Measurements from ENCODE around the gene PRUNE2.

PRUNE2 gene

DNA sequence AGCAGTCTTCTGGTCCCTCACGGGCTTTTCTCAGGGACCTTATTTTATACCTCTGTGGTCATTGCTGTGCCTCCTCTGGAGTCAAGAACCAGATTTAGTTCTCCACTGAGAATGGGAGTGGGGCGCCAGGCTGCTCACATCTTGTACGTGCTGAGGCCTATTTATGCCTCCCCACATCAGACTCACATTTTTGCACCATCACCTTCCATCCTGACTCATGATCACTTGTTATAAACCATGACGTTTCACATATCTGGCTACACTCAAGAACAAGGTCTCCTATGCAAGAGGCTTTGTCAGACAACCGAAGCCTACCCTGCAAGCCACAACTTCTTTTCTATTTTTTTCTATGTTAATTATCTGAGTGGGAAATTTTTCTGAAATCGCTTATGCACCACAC is 10.7 kb downstream of the PRUNE2 start:
- peaks cover 0 to 100% (median 34%) of the 10 kb centered on the region in 4 donors for H3K4me1 ChIP-seq
- no peak for TF ChIP-seq CTCF (IDR thresholded peaks at IDR 0.05)

GRCh38 chr9:76894198-76894597 is 11.7 kb downstream of the PRUNE2 start:
- Histone ChIP-seq H3K36me3 (peaks cover 0 to 10% (median 6%) of the 10 kb centered on the region in 3 donors), H3K9me3 (no peaks in the 10 kb centered on the region), H3K27me3 (no peaks in the 10 kb centered on the region), H3K27ac (peak overlapping the region; percentile 82 to 86), H3K4me3 (no peak overlapping the region), H3K4me1 (peaks cover 0 to 99% (median 29%) of the 10 kb centered on the region in 4 donors)
- TF ChIP-seq CTCF (IDR thresholded peaks at IDR 0.05) = no peak
- intact Hi-C loops (cut with DNase I; ENCODE audit: low total_unique reads) = no loop called here
- no peak for DNase-seq

More for the DNA sequence above, 10.7 kb downstream of the PRUNE2 start:
- H3K27me3 ChIP-seq = no peaks in the 10 kb centered on the region
- H3K4me3 ChIP-seq = no peak overlapping the region
- peaks cover 0 to 10% (median 6%) of the 10 kb centered on the region in 3 donors for H3K36me3 ChIP-seq
- no peaks in the 10 kb centered on the region for H3K9me3 ChIP-seq
- peak in 1 of 2 donors; percentile 78 for DNase-seq
- peak overlapping the region; percentile 82 to 86 for H3K27ac ChIP-seq
- intact Hi-C loops (cut with DNase I; ENCODE audit: low total_unique reads) = no loop called here

GRCh38 chr9:76893395-76893932 is 12.4 kb downstream of the PRUNE2 start:
- DNase-seq = peak; percentile 58 to 86
- intact Hi-C loops (cut with DNase I; ENCODE audit: low total_unique reads) = no loop called here
- Histone ChIP-seq H3K4me3 (no peak overlapping the region), H3K36me3 (peaks cover 0 to 10% (median 6%) of the 10 kb centered on the region in 3 donors), H3K9me3 (no peaks in the 10 kb centered on the region), H3K27ac (peak overlapping the region; percentile 82 to 86), H3K4me1 (peaks cover 0 to 99% (median 28%) of the 10 kb centered on the region in 4 donors), H3K27me3 (no peaks in the 10 kb centered on the region)
- TF ChIP-seq CTCF (IDR thresholded peaks at IDR 0.05) = no peak

- peak overlapping the region; percentile 82 to 86 for H3K27ac ChIP-seq
- H3K4me1 ChIP-seq = peaks cover 0 to 99% (median 22%) of the 10 kb centered on the region in 4 donors
- TF ChIP-seq CTCF (IDR thresholded peaks at IDR 0.05) = no peak
- no peak overlapping the region for H3K4me3 ChIP-seq
- no peak for DNase-seq
- H3K9me3 ChIP-seq = no peaks in the 10 kb centered on the region
- no peaks in the 10 kb centered on the region for H3K27me3 ChIP-seq
- H3K36me3 ChIP-seq = peaks cover 0 to 10% (median 6%) of the 10 kb centered on the region in 3 donors
- intact Hi-C loops (cut with DNase I; ENCODE audit: low total_unique reads) = no loop called here
Measured at GRCh38 chr9:76891874-76892273, 14.0 kb downstream of the PRUNE2 start.

GRCh38 chr9:76891279-76891678 is 14.6 kb downstream of the PRUNE2 start:
- Histone ChIP-seq H3K4me3 (no peak overlapping the region), H3K27ac (peak overlapping the region; percentile 82 to 86), H3K27me3 (no peaks in the 10 kb centered on the region), H3K9me3 (no peaks in the 10 kb centered on the region), H3K36me3 (peaks cover 0 to 10% (median 6%) of the 10 kb centered on the region in 3 donors), H3K4me1 (peaks cover 0 to 99% (median 24%) of the 10 kb centered on the region in 4 donors)
- DNase-seq = no peak
- no peak for TF ChIP-seq CTCF (IDR thresholded peaks at IDR 0.05)
- intact Hi-C loops (cut with DNase I; ENCODE audit: low total_unique reads) = no loop called here
